ENCODE results near the gene SACM1L.
"Not testable (repeated sequence)": the region's sequence is repeated elsewhere in the genome, so short reads cannot be mapped to it uniquely, and the experiment has no call there.

The SACM1L gene

DNA sequence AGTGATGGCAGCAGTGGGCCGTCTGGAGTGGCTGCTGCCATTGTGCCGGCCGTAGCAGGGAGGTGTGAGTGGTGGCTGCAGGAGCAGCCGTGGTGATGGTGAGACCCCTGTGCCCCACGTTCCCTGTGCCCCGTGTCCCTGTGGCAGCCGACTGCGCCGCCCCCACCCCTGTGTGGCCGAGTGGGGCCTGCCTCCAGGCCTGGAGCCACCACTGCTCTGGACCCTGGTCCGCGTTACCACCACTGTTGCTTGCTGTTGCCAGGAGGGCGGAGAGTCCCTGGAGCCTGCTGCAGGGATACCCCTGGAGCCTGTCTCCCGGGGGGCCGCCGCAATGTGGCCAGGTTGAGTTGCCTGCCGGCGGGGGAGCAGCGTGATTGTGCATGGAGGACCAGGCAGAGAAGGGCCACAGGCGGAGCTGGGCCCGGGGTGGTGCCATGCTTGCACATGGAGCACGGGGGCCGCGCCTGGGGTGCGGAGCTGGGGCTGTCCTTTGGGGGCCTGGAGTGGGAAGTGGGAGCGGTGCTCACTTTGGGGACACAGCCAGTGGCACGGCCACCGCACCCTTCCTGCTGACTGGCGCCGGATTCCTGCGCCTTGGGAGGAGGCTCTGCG is 57.1 kb downstream of the SACM1L start:
- no peak for DNase-seq

DNA sequence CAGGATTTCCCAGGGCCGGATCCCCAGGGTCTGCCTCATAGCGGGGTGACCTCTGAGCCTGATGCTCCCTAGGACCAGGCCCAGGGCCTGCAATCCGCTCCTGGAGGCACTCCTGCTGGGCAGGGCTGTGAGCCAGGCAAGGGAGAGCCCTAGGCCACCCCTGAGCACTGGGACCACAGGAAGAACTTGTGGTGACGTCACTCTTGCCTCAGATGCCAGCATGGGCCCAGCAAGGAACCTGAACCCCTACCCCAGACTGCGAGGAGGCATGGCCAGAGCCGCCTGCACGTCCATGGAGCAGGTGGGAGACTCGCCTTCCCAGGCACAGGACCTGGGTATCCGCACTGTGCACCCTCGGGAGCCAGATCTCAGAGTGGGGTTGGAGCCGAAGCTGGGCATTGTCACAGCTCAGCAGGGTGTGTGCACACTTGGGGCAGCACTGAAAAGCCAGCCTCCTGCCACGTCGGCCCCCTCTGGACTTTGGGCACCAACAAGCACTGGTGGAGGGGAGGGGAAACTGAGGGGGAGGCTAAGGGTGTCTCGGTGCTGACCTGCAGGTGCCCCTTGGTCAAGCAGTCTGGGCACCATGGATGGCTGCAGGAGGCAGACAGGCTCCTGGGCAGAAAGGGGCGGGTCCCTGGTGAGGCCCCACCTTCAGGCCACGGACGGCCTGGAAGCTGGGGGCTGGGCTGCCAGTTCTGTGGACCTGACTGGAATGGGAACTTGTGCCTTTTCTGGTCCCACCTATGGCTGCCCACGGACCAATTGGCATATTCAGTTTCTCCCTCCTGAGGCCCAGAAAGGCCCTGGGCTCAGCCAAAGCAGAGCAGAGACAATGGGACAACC is 57.8 kb downstream of the SACM1L start:
- DNase-seq = no peak

DNA sequence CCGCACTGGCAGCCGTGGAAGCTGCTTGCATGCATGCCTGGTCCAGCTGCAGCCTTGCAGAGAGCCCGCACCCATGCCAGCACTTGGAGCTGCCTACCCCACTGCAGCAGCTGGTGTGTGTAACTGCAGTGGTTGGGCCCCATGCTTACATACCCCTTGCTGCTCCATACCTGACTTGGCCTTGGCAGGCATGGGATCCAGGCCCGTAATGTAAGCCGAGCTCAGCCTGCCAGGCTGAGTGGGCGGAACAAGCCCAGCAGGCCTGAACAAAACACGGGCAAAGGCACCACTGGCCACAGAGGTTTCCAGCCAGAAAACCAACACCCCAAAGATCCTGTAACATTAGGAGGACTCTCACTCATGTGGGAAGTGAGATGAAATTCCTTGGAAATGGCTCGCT is 58.9 kb downstream of the SACM1L start:
- no peak for DNase-seq

DNA sequence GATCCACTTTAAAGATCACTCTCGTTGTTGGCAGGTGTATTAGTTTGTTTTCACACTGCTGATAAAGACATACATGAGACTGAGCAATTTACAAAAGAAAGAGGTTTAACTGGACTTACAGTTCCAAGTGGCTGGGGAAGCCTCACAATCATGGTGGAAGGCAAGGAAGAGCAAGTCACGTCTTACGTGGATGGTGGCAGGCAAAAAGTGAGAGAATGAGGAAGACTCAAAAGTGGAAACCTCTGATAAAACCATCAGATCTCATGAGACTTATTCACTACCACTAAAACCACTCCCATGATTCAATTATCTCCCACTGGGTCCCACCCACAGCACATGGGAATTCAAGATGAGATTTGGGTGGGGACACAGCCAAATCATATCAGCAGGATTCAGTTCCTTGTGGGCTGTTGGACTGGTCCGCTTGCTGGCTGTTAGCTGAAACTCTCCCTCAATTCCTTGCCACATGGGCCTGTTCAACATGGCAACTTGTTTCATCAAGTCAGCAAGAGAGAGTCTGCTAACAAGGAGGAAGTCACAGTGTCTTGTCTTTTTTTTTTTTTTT is 59.9 kb downstream of the SACM1L start:
- DNase-seq = not testable (repeated sequence)

DNA sequence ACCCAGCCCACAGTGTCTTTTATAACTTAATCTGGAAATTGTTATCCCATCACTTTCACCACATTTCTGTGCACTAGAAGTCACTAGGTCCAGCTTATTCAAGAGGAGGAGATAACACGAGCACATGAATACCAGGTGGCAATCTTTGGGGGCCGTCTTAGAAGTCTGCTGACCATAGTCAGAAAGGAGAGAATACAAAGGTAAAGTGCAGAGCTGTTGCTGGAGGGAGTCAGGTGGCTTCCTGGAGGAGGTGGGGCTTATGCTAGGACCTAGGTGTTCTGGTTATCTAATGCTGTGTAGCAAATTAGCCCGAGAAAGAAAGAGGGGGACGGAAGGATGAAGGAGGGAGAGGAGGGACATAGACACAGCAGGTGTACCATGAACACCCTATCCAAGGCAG is 60.7 kb downstream of the SACM1L start:
- no peak for DNase-seq

DNA sequence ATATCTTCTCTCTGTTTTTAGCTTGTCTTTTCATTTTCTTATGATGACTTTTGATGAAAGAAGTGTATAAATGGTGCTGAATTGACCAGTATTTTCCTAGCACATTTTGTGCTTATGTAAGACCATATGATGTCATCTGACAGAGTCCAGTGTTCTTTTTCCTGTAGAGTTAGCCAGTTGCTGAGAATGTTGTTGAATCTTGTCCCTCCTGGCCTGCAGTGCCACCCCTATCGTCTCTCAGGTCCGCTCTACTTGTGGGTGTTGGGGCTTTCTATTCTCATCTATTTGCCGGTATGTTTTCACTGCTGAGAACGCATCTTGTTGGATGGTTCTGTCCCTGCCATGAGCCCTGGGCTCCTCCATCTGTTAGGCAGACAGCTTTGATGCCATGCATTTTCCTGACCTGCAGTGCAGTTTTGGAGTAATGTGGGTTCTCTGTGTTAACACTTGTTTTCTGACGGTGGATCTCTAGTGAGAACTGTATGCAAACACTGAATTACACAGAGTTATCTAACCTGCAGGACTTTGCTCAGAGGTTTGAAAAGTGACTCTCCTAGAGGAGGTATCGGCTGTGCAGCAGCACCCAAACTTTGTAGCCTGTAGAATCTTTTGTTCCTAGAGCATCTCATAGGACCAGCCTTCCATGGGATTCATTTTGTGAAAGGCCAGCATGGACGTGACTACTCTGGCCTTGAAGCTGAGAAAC is 62.5 kb downstream of the SACM1L start:
- no peak for DNase-seq

DNA sequence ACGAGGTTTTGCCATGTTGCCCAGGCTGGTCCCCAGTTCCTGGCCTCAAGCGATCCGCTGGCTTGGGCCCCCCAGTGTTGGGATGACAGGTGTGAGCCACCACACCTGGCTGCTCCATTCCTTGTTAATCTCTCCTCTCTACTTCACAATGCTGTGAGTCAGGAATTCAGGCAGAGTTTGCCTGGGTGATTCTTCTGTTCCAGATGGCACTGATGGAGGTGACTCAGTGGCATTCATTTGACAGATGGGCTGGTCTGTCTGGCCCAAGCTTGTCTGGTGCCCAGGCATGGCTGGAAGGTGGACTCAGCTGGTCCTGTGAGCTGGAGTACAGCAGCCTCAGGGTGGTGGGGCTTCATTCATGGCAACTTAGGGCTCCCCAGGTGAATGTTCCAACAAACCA is 63.9 kb downstream of the SACM1L start:
- DNase-seq = no peak

DNA sequence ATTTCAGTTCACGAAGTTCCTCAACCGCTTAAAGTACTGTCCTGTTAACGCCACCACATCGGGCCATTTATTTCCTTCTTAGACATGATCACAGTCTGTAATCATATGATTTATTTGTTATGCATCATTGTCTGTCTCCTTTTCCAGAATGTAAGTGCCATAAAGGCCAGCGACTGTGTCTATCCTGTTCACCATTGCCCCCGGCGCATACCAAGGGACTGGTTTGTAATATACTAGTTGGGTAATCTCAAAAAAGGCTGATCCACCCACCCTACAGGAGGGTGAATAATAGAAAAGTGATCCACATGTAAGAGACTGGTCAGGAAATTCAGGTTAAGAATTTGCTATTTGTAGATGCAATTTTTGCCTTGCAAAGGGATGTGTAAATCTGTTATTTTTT is 65.3 kb downstream of the SACM1L start:
- DNase-seq = no peak

DNA sequence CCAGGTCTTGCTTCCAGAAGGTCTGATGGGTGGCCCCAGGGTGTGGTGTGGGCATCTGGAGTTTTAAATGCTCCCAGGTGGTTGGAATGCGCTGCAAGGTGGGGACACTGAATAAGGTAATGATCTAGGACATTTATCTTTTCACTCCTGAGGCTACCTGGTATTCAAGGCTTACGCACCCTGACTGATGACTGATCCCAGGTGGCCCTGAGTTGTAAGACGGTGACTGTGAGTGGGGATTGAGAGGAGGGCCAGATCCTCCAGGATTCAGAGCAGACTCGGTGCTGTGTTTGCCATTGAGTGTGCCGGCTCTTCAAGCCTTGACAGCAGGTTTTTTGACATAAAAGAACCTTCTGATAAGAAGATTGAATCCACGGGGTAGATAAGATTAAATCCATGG is 66.9 kb downstream of the SACM1L start:
- DNase-seq = no peak

DNA sequence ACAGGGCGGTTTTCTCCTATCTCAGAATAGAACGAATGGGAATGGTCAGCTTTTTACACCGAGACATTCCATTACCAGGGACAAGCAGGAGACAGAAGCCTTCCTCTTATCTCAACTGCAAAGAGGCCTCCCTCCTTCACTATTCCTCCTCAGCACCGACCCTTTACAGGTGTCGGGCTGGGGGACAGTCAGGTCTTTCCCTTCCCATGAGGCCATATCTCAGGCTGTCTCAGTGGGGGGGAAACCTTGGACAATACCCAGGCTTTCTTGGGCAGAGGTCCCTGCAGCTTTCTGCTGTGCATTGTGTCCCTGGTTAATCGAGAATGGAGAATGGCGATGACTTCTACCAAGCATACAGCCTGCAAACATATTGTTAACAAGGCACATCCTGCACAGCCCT is 67.9 kb downstream of the SACM1L start:
- not testable (repeated sequence) for DNase-seq

DNA sequence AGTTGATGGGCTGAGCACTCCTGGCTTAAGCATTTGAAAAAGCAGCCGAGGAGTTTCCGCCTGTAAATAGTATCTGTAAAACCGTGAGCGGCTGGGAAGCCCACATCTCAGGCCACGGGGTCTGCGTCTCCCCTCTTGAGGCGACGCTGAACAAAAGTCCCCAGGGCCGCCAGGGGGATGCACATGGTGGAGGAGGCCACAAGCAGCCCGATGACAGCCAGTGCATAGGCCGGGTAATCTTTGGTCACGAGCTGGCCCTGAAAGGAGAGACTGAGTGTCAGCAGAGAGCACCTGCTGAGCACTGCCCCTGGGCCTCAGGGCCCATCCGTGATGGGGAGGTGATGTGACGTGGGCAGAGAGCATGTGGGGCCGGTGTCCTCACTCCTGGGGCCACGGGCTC is 69.7 kb downstream of the SACM1L start:
- DNase-seq = no peak

DNA sequence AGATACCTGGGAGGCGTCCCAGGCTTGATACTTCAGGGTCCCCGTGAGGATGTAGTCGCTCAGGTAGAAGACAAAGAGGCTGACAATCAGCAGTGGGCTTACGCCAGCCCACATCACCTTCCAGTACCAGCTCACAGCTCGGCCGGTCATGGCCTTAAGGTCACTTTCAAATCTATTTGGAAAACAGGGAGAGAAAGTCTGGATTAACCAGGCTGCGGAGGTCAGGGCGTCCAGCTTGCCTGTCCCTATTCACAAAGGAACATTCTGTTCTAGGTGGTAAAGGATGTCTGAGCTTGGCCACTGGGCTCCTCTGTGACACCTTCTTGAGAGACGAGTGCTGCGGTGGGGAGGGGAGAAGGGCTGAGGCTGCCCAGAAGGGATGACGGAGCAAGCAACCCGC is 70.7 kb downstream of the SACM1L start:
- DNase-seq = no peak

DNA sequence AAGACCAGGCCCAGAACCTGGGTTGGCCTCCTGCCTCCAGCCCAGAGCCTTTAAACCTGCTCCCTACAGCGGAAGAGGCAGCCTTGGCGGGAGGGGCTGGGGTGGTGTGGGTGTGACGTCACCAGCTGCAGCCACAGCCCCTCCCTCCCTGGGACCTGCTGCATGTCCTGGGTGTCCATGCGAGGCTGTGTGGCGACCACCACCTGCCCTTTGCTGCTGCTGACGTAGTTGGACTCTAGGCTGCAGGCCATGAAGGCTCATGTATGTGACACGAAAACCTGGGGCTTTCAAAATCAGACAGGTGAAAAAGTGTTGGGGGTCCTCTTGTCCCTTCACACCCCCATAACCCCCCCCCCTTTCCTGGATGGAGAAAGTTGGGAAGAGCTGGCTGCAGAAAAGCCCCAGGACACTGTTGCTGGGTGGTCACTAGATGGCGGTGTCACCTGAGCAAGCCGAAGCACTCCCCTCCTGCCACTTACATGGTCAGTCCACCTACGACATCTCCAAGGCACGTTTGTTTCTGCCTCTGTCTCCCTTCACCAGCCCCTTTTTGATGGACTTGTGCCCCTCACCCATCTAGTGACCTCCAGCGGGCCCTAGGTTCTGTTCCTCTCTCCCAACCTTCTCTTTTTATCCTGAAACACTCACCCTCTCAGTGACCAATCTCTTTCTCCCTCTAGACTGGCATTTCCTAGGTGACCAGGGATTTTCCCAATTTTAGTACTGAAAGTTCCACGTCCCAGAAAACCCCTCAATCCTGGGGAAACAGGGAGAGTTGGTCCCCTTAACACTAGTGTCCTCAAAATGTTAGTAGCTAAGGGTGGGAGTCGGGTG is 71.9 kb downstream of the SACM1L start:
- peak; percentile 16 for DNase-seq

DNA sequence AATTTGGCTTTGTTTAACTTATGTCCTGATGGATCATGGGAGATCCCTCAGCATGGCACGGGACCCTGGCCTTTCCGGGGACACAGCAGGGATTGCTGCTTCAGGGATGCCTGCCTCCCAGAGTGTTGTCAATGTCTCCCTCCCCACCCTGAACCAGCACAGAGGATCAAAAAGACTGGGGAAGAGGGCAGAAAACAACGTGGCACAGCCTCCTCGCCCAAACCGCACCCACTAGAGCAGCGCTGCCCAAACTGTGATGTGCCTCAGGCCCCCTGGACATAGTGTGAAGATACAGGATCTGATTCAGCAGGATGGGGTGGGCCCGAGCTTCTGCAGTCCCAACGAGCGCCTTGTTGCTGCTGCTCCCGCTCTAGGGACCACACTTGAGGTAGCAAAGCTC is 72.6 kb downstream of the SACM1L start:
- no peak for DNase-seq

DNA sequence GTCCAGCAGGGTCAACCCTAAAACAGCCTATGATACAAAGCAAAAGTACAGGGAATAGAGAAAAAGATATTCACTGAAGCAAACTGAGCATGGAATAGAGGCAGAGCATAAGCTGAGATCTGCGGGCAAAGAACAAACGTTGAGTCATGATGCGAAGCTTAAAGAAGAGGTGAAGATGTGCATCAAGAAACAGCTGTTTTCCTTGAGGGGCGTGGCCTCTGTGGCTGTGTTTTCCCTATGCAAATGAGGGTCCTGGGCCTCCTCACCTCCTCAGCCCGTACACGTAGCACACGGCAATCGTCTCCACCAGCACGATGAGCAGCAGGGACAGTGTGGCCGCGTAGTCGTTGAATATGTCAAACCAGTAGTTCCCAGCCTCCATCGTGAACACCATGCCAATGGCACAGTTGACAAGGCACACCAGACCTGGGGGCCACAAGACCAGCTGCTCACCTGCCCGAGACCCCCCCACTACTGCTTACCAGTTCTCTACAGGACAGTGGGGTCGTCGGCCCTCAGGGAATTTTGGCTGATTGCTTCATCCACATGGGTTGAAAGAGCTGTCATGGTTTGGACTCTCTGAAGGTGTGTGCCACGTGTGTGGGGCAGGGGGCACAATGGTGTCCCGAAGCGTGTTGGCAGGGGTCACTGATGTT is 73.6 kb downstream of the SACM1L start:
- no peak for DNase-seq

DNA sequence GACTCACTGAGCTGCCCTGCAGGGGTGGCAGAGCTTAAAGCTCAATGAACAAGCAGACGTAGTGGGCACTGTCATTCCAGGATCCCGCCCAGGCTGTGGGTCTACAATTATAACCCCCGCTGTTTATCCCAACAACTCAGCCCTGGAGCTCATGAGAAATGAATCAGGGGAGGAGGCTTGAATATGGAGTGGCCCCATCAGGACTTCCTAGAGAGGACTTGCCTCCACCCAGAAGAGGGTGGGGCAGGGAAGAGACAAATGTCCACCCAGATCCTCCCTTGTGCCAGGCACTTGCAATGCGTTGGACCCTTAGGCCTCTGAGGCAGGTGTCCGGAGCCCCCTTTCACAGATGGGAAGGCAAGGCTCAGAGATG is 74.1 kb downstream of the SACM1L start:
- no peak for DNase-seq

DNA sequence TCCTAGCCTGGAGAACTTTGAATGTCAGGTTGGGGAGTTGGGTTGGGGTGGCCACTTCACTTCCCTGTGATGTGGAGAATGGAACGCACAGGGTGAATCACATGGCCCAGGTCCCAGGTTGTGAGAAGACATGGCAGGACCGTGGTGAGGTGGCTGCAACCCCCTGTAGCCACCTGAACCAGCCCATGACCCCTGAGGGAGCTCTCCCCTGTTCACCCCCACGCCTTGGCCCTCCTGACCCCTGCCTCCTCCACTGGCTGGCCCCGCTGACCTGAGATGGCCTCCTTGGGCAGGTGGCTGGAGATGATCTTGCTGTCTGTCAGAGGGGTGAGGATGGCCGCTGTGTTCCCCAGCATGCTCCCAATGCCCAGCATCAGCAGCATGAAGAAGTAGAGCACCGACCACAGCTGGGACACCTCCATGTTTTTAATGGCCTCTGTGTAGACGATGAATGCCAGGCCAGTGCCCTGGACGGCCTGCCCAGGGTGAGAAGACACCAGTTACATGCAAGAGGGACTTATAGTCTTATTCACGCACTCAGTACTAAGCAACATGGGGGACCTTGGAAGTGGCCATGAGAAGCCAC is 76.2 kb downstream of the SACM1L start:
- DNase-seq = no peak

DNA sequence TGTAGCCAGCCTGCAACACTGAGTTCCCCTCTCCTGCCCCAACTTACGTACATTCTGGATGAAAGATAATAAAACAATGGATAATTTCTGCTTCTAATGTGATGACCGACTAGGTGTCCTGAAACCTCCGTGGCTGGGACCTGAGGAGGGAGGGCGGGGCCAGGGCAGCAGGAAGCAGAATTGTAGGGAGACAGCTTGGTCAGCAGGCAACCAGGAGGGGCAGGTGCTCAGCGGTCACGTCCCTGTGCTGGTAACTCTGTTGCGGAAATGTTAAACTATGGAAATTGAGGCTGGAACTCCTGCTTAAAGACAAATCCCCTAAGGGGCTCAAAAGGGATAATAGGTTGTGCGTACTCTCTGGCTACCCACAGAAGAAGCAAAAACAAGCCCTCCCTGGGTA is 76.8 kb downstream of the SACM1L start:
- DNase-seq = no peak

DNA sequence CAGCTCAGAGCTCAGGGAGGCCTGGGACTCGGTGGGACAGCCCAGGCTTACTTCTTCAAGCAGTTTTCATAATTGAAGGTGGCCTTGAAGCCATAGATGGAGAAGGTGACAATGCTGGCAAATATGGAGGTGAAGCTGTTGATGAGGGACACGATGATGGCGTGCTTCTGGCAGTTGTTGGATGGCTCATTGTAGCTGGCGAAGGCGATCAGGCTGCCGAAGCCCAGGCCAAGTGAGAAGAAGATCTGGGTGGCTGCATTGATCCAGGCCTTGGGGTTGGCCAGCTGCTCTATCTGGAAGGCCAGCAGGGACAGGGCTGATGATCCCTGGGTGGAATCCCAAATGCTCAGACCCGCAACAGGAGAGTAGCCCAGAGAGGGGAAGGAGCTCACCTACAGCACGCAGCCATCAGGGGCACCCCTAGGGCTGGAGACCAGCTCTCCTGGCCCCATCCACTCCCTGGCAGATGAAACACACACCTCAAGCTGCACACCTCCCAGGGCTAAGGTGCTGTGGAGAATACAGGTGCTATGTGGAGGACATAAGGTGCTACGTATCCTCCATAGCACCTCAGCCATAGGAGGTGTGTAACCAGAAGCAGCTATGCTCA is 82.1 kb downstream of the SACM1L start:
- no peak for DNase-seq

DNA sequence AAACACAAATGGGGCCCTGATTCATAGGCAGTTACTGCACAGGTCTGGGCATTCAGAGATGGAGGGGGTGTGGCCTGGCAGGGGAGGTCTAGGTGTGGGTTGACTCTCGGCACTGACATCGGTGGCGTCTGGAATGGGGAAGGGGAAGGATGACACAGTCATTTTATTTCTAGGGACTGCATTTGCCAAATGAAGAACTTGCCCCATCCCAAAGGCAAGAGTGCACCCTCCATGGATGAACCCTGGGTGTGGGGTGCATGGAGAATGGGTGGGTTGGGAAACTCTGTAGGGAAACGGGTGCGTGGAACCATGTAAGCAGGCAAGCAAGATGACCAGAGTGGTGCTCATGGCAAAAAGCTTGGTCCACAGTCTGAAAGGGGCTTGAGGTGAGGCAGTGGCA is 82.6 kb downstream of the SACM1L start:
- DNase-seq = no peak

DNA sequence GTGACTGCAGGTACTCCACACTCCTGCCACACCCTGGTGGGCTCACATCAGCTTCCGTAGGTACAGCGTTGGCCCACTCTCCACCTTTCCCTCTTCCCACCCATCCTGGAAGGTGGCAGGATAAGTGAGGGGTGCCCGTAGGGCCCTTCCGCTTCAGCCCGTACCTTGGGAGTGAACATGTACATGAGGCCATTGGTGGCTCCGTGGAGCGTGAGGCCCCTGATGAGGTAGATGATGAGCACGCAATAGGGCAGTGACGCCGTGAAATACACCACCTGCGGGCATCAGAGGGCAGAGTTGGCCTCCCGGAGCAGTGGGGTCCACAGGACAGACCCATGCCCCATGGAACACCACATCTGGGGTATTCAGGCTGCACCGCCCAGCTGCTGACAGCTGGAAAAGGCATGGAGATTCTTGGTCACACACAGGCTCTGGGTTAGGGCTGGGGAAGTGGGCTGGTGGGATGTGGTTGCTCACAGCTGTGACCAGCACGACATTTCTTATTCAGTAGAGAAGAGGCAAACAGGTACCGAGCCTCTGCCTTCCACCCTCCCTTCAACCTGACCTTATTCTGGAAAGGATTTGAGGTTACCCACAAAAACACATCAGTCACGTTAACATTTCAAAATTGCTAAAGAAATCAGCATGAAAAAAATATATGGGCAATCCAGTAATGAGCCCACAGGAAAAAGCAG is 83.3 kb downstream of the SACM1L start:
- DNase-seq = no peak

Measured in NCI-H510A (cell line).